Measurements from ENCODE around the gene PTCHD4.
"Not testable (repeated sequence)": the region's sequence is repeated elsewhere in the genome, so short reads cannot be mapped to it uniquely, and the experiment has no call there.

PTCHD4 gene

DNA sequence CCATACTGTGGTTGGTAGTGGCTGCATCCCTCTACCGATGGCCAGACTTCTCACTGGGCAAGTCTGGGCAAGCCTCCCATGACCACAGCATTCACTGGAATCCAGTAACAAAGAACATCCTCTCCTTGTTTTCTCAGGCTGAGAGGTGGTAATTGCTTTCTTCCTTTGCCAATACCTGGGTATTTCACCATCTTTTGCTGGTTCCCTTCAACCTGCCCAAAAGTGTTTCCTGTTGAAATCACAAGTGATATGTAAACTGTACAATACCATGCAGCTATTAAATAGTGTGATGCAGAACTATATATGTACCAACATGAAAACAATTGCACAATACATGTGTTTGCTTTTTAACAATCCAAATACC lies at the start of gene PTCHD4:
Gene PTCHD4 (minus strand): TSS at position 55 of the 364 bp plus-strand sequence. CDS start 42,240 bp downstream, outside the sequence.
- DNase-seq: no peak

DNA sequence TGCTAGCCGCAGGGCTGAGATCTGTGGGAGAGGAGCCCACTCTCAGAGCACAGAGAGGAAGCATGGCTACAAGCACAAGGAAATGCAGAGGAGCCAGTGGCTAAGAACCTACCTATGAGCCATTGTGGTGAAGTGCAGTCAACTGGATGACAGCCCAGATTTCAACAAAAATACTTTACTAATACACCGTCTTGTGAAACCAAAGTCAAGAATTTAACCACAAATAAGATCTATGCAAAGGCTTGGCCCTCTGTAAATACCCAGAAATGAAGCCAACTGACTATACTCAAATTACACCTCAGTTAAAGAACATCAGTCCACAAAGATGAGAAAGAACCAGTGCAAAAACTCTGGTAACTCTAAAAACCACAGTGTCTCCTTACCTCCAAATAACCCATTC lies 40.1 kb upstream of the PTCHD4 start:
- DNase-seq: no peak

DNA sequence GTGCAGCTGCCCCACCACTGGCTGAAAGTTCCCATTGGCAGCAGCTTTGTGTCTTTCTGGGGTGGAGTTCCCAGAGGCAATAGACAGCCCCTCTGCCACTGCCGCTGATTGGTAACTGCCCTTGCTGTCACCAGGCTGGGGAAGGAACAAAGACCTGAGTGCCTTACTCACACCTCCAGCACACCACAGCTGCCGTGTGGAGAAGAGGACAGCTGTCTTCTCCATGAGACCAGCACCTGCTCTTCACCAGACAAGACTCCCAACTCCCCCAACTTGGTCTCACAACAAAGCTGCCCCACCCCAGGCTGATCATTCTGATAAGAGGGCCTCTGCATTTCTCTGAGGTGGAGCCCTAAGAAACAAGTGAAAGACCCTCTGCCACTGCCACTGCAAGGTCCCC lies 39.7 kb upstream of the PTCHD4 start:
- no peak for DNase-seq

DNA sequence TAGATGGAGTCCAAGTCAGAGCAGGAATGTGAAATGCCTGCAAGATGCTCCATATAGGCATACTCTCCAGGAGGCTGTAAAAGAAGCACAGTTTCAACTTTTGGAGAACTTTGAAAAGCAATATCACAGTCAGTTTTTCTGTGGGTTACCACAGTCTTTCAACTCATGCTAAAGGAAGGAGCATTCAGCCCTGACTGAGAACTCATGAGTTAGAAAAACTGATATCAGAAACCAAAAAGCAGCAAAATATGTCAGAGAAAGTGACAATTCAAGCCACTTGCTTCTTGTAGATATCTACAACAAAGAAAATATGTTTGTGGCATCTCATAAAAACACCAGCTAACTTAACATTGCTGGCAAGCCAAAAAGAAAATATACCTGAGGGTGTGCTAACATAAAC lies 36.1 kb upstream of the PTCHD4 start:
- DNase-seq: no peak

DNA sequence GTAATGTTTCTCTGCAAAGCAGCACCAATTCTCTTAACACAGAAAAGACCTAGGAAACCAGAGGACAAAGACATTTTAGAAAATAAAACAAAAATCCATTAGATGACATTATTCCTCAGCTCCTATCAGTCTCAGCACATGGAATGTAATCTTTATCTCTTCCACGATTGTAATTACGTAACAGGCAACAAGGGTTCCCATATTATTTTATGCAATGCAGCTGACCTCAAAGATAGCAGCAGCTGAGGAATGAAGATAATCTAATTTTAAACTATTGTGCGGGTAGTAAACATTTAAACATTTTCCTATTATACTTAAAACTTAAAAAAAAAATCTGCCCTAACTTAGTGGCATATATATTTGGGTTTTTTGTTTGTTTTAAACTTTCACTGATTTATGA lies 33.0 kb upstream of the PTCHD4 start:
- DNase-seq: no peak

DNA sequence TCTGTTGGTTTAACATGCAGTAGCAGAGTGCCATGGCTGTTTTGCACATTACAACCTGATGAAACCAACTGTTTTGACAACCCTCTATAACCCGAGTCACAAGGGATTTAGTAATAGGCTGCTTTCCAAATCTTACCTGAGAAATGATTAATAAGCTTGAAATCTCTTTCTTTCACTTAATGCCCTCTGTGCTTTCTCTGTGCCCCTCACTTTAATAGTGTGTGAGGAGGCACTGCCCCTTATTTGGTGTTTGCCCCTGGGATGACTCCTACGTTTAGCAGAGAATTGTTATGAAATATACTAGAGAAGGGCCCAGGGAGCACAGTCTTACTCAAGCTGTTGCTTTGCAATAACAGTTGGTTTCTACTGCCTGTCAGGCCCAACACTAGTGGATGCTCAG lies 31.0 kb upstream of the PTCHD4 start:
- DNase-seq: no peak

DNA sequence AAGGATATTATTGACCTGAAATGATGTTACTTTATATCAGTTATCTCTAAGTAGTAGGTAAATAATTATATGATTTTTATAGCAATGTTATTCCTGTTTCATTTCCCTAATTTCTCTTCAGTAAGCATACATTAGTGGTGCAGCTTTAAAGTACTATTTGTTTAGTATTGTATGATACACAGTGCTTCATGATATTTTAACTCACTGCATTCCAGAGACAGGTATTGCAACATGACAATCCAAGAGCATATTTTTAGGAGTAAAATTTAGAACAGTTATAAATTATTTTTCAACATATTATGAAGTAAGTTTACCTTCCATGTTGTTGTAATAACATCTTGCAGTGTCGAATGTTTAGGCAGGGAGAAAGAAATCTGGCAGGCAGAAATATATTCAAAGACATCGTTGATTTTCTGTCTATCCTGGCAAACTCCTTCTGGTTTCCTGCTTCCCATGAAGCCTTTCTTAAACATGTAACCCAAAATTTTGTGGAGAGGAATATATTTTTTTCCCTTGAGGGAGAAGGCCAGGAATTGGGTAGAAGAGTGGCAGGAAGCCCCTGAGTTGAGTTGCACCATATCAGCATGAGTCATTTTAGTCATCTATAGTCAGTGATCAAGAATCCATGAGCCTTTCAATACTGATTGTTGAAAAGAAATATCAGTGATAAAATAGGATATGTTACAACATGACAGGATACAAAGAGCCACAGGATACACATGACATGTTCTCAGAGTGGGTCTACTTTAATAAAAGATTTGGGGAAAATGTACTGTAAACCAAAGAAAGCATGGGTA lies 29.0 kb upstream of the PTCHD4 start:
- DNase-seq: no peak

DNA sequence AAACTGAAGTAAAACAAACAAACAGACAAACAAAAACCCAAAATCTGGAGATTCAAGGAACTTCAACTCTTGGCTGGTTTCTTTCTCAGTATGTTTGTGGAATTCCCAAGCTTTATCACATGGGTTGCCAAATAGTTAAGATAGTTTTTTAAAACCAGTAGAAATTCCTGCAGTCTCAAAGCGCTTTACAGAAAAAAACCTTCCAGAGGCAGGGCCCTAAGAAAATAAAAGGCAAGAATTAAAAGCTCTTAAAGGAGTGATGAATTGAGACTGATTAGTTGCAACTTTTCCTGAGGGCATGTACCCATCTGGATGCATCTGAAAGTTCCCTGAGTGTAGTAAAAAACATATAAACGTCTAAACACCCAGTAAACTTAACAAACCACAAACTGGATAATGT lies 25.9 kb upstream of the PTCHD4 start:
- DNase-seq: no peak

DNA sequence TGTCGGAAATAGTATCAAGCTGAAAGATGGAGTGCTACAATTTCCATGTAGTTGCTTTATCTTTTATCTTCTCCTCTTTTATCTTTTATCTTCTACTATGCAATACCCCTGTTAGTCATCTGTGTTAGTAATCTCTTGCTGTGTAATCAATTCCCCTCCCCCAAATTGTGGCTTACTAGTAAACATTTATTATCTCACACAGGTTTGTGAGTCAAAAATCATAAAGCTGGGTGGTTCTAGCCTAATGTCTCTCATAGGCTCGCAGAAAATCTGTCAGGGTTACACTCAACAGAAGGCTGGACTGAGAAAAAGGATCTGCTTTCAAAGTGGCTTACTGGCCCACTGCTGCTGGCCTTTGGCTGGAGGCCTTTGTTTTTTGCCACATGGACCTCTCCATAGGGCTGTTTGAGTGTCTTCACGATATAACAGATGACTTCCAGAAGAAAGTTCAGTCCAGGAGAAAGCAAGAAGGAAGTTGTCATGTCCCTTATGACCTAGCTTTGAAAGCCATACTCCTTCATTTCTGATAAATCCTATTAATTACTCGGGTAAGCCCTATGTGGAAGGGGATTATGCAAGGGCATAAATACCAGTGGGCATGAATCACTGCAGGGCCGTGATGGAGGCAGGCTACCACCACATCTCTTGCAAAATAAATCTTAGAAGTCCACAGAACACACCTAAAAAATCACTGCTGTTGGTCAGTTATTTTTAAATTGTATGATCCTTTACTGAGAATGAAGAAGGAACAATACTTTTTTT lies 24.5 kb upstream of the PTCHD4 start:
- no peak for DNase-seq

DNA sequence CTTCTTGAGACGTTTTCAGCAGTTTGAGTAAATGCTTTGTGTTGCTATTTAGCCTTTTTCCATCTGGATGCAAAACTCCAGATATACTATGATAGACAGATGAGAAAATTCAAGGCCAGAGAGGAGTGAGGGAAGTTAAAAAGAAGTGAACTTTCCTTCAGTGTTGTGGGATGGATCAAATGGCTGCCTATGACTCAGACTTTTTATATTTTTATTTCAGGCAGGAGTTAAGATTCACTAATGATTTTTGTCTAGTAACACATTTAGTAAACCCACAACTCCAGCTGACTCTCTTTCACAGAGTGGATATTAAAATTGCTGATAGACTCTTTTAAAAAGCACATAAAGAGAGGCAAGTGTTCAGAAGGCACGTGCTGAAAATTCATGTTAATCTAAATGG lies 23.2 kb upstream of the PTCHD4 start:
- no peak for DNase-seq

DNA sequence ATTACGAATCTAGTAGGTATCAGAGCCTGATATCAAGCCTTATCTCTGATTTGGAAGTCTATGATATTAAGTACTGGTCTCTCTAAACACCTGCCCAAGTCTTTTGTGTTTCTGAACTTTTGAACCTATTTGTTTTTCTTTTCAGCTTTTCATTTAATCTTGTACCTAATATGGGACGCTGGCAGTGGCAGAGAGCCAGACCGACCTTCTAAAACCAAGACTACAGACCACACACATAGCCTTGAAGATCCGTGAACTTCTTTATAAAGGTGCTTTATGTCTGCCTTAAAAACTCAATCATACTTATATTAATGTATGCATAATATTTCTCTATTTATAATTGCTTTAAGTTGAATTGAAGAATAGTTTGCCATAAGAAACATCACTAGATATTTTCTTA lies 12.6 kb upstream of the PTCHD4 start:
- no peak for DNase-seq

DNA sequence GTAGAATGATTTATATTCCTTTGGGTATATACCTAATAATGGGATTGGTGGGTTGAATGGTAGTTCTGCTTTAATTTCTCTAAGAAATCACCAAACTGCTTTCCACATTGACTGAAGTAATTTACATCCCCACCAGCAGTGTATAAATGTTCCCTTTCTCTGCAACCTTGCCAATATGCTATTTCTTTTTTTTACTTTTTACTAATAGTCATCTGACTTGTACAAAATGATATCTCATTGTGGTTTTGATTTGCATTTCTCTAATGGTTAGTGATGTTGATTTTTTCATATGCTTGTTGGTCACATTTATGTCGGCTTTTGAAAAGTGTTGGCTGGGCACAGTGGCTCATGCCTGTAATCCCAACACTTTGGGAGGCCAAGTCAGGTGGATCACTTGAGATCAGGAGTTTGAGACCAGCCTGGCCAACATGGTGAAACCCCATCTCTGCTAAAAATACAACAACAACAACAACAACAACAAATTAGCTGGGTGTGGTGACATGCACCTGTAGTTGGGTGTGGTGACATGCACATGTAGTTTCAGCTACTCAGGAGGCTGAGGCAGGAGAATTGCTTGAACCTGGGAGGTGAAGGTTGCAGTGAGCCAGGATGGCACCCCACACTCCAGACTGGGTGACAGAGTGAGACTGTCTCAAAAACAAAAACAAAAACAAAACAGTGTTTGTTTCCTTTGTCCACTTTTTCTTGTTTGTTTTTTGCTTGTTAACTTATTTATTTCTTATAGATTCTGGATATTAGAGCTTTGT lies 11.2 kb upstream of the PTCHD4 start:
- not testable (repeated sequence) for DNase-seq

DNA sequence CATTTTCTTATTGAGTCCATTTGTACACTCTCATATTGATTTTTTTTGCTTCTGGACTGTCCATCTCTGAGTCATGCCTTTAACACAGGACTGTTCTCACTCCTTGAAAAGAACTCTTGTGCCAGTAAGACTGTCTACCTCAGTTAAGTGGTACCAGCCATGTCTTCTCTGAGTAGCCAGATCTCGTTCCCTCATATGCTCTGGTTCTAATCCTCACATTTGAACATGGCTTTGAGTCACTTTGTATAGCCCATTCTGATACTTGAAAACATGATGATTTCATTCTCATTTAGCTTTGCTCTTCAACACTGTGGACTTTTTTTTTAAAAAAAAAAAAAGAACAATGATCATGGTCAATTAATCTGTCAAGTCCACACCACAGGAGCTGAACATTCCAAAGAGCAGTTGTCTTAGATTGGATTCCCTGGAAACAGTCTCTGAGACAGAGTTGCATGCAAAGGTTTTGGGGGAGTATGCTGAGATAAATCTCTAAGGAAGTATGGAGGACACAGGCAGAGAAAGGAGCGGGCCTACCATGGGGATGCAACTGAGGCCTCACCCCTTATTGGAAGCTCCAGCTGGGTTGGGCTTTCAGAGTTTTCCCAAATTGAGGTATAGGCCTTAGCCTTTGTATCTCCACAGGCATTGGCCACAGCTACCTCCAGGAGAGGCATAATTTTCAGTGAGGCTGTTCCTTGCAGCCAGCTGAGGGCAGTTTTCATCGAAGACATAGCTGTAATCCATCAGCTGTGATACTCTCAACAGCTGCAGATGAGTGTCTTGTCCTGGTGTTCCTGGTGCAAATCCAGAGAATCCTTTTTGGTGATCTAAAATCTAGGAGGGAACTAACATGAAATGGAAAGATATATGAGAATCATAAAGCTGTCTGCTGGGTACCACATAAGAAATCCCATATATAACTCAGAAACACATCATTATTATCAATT lies 6.0 kb upstream of the PTCHD4 start:
- DNase-seq: no peak

DNA sequence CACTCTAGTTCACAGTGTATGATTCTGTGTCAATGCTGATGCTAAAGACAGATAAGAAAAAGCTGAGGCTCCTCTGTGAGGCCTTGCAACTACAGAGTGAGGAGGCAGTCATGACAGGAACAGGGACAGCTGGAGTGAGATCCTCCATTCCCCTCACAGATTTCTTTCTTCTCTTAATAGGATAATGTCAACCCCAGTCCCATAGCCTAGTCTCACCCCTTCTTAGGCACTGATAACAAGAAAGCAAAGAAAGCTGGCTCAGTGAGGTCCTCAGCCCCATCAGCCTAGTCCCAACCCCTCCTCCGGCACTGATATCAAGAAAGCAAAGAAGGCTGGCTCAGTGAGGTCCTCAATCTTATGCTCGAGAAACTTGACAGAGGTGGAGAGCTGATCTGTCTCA lies 2.1 kb upstream of the PTCHD4 start:
- DNase-seq: no peak

DNA sequence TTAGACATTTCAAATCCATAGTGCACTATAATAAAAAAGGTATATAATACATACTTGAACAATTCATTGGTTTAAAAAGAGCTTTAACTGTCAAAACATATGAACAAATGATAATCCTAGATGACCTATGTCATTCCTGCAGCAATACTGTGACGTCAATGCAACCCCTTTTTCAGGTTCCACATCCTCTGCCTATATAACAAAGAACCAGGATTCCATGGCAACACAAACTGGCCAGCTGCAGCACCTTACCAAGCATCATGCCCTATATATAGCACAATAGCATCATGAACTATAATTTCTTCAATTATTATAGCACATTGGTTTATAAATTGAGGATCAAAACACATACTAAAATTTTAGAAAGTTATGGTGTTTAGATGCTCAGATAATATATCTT lies 578 bp upstream of the PTCHD4 start:
- no peak for DNase-seq

DNA sequence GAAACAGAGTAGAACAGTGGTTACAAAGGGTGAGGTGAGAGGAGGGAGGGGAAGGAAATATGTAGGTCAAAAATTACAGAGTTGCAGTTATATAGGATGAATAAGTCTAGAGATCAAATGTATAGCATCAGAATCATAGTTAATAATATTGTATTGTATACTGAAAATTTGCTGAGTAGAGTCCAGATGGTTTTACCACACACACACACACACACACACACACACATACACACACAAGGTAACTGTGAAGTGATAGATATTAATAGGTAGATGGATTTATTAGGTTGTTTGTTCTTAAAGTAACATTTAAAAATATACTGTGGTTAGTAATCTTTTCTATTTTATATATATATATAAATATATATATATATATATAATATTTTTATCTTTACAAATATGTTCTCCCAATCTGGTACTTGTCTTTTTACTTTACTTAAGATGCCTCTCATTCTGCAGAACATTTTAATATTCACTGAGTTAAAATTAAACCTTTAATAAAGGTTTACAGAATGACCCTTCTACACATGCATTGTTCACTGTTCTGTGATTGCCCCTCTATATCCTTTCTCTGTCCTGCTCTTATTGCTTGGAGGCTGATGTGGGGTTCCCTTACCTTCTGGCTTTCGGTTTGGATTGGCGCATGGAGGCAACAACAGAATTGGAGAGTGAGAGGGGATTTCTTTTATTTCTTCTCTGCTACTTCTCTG lies 408 bp downstream of the PTCHD4 start:
- DNase-seq: no peak

DNA sequence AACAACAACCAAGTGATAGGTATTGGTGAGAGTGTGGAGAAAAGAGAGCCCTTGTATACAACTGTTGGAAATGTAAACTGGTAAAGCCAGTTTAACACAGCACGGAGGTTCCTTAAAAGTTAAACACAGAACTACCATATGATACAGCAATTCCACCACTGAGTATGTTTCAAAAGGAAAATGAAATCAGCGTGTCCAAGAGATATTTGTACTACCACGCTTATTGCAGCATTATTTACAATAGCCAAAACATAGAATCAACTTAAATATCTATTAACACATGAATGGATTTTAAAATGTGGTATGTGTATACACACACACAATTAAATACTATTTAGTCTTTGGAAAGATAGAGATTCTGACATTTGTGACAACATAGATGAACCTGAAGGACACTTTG lies 1.1 kb downstream of the PTCHD4 start:
- DNase-seq: no peak

DNA sequence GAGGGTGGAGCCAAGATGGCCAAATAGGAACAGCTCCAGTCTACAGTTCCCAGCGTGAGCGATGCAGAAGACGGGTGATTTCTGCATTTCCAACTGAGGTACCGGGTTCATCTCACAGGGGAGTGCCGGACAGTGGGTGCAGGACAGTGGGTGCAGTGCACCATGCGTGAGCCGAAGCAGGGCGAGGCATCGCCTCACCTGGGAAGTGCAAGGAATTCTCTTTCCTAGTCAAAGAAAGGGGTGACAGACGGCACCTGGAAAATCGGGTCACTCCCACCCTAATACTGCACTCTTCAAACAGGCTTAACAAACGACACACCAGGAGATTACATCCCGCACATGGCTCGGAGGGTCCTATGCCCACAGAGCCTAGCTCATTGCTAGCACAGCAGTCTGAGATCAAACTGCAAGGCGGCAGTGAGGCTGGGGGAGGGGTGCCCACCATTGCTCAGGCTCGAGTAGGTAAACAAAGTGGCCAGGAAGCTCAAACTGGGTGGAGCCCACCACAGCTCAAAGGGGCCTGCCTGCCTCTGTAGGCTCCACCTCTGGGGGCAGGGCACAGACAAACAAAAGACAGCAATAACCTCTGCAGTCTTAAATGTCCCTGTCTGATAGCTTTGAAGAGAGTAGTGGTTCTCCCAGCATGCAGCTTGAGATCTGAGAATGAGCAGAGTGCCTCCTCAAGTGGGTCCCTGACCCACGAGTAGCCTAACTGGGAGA lies 8.4 kb downstream of the PTCHD4 start:
- DNase-seq: not testable (repeated sequence)

DNA sequence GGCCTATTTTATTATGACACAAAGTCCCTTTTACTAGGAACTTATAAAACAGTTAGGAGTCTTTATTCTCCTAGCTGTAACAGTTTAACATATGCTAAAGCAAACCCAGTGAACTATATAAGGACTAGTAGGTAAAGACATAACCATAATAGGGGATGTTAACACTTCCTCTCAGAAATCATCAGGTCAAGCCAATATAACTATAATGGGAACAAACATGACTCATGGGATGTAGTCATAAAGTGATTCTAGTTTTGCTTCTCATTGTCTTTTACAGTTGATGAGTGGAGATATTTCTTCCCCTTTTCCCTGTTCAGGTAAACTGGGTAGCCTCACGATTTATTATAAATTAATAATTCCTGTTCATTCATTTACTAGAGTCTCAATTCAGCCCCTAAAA lies 9.7 kb downstream of the PTCHD4 start:
- no peak for DNase-seq

DNA sequence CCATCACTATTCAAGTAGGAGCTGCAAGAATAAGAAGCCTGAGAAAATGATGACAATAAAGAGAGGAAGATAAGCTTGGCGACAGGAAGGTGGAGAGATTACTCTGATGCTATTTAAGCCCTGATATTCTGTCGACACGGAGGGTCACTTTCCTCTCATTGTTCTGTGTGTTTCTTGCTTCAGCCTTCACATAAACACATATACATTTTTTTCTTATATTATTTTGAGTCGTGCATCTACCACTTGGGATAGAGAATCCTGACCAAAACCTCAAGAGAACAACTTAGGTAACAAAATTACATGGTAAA lies 10.5 kb downstream of the PTCHD4 start:
- DNase-seq: no peak

All from stimulated activated CD4-positive, alpha-beta T cell treated with anti-CD3 and anti-CD28 coated beads, Interleukin-12 subunit alpha, Interleukin-12 subunit beta, amount 100 ng/mL, for 4 hours (primary cell).